HL-60 (cell line): ENCODE measurements around the gene NCMAP.

Experiments
- DNase-seq, 2 experiments: peaks; one replicate each; pipeline ENCODE4 v3.0.0-alpha.2; 2010 to 2020; ENCODE audit warnings: low read depth in 1 of 2, low spot score in 1 of 2
- H3K27ac ChIP-seq: fragments of 250-450 bp; sonication (Bioruptor Pico); replicated peaks from 2 replicates; pipeline ENCODE4 v1.5.1; 2020; ENCODE audit warnings: mild to moderate bottlenecking, moderate library complexity
- H3K27me3 ChIP-seq: fragments of 250-450 bp; sonication (Bioruptor Pico); 2 replicates; pipeline ENCODE4 v1.5.1; 2021; ENCODE audit warnings: mild to moderate bottlenecking, moderate library complexity; ENCODE audit not compliant: insufficient read depth, poor library complexity, severe bottlenecking
- H3K4me3 ChIP-seq: replicated peaks from 2 replicates; pipeline ENCODE4 v1.5.1; 2011; ENCODE audit warnings: mild to moderate bottlenecking, control low read depth, low read length; ENCODE audit not compliant: insufficient read depth
- GABPA ChIP-seq: IDR thresholded peaks from 2 replicates; pipeline ENCODE4 v1.6.1; 2012; ENCODE audit warnings: low read depth
- POLR2AphosphoS5 ChIP-seq: IDR thresholded peaks from 2 replicates; pipeline ENCODE4 v1.6.1; 2012; ENCODE audit warnings: low read depth
- SPI1 ChIP-seq: IDR thresholded peaks from 2 replicates; pipeline ENCODE4 v1.6.1; 2012; ENCODE audit warnings: low read depth, mild to moderate bottlenecking, borderline replicate concordance
- TF ChIP-seq, protein P1 (sequence below): IDR thresholded peaks from one replicate; pipeline ENCODE4 v1.5.1; 2011; ENCODE audit warnings: low read length, control low read depth, inconsistent platforms; ENCODE audit not compliant: insufficient read depth
- TF ChIP-seq, protein P2 (sequence below): IDR thresholded peaks from 2 replicates; pipeline ENCODE4 v1.6.1; 2012; ENCODE audit warnings: low read depth; ENCODE audit not compliant: insufficient replicate concordance

Gene NCMAP

DNA sequence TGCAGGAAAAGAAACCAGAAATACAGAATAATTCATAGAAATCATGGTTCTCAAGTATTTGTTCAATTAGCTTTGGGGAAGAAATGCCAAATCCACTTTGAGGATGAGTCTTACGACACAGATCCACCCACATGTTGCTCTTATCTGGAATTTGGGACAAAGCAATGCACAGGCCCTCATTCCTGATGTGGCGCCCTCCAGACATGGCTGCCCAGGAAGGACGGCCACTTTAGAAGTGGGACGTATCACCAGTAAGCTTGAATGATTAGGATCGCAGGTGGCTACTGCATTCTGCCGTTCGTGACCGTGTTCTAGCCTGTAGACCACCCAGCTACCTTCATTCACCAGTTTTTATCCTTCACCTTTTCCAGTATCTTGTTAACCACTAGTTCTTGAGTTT is 20.1 kb upstream of the NCMAP start:
- no peak for DNase-seq
- H3K27ac ChIP-seq = no peak overlapping the region
- H3K27me3 ChIP-seq = no peaks in the 10 kb centered on the region
- H3K4me3 ChIP-seq = no peak overlapping the region
- TF ChIP-seq, protein P1, sequence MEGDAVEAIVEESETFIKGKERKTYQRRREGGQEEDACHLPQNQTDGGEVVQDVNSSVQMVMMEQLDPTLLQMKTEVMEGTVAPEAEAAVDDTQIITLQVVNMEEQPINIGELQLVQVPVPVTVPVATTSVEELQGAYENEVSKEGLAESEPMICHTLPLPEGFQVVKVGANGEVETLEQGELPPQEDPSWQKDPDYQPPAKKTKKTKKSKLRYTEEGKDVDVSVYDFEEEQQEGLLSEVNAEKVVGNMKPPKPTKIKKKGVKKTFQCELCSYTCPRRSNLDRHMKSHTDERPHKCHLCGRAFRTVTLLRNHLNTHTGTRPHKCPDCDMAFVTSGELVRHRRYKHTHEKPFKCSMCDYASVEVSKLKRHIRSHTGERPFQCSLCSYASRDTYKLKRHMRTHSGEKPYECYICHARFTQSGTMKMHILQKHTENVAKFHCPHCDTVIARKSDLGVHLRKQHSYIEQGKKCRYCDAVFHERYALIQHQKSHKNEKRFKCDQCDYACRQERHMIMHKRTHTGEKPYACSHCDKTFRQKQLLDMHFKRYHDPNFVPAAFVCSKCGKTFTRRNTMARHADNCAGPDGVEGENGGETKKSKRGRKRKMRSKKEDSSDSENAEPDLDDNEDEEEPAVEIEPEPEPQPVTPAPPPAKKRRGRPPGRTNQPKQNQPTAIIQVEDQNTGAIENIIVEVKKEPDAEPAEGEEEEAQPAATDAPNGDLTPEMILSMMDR = no peak
- TF ChIP-seq, protein P2, sequence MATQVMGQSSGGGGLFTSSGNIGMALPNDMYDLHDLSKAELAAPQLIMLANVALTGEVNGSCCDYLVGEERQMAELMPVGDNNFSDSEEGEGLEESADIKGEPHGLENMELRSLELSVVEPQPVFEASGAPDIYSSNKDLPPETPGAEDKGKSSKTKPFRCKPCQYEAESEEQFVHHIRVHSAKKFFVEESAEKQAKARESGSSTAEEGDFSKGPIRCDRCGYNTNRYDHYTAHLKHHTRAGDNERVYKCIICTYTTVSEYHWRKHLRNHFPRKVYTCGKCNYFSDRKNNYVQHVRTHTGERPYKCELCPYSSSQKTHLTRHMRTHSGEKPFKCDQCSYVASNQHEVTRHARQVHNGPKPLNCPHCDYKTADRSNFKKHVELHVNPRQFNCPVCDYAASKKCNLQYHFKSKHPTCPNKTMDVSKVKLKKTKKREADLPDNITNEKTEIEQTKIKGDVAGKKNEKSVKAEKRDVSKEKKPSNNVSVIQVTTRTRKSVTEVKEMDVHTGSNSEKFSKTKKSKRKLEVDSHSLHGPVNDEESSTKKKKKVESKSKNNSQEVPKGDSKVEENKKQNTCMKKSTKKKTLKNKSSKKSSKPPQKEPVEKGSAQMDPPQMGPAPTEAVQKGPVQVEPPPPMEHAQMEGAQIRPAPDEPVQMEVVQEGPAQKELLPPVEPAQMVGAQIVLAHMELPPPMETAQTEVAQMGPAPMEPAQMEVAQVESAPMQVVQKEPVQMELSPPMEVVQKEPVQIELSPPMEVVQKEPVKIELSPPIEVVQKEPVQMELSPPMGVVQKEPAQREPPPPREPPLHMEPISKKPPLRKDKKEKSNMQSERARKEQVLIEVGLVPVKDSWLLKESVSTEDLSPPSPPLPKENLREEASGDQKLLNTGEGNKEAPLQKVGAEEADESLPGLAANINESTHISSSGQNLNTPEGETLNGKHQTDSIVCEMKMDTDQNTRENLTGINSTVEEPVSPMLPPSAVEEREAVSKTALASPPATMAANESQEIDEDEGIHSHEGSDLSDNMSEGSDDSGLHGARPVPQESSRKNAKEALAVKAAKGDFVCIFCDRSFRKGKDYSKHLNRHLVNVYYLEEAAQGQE = no peak
- no peak for TF ChIP-seq POLR2AphosphoS5
- no peak for TF ChIP-seq GABPA
- no peak for TF ChIP-seq SPI1

DNA sequence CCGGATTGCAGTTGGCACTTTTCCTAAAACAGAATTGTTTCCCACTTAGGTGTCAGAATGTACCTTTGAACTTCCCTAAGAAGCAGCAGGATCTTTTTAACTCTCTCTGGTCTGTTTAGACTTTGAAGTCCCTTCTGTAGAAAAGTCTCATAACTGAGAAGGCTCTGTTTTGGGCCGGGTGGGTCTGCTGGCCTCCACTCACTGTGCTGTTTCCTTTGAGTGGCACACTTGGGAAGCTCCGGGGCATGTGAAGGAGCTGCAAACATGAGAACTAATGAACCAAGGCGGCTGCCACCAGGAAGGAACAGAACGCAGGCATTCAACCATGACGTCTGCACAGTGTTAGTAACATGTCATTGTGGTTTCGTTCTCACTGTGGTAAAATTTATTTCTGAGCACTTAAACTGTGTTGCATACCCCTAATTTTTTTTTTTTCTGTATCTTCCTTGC is 19.5 kb upstream of the NCMAP start:
- Histone ChIP-seq H3K4me3 (no peak overlapping the region), H3K27me3 (no peaks in the 10 kb centered on the region), H3K27ac (no peak overlapping the region)
- DNase-seq = peak in 1 of 2 experiments; percentile 6
- no peak for TF ChIP-seq SPI1
- TF ChIP-seq, protein P1 = no peak
- no peak for TF ChIP-seq GABPA
- TF ChIP-seq, protein P2 = no peak
- TF ChIP-seq POLR2AphosphoS5 = no peak

DNA sequence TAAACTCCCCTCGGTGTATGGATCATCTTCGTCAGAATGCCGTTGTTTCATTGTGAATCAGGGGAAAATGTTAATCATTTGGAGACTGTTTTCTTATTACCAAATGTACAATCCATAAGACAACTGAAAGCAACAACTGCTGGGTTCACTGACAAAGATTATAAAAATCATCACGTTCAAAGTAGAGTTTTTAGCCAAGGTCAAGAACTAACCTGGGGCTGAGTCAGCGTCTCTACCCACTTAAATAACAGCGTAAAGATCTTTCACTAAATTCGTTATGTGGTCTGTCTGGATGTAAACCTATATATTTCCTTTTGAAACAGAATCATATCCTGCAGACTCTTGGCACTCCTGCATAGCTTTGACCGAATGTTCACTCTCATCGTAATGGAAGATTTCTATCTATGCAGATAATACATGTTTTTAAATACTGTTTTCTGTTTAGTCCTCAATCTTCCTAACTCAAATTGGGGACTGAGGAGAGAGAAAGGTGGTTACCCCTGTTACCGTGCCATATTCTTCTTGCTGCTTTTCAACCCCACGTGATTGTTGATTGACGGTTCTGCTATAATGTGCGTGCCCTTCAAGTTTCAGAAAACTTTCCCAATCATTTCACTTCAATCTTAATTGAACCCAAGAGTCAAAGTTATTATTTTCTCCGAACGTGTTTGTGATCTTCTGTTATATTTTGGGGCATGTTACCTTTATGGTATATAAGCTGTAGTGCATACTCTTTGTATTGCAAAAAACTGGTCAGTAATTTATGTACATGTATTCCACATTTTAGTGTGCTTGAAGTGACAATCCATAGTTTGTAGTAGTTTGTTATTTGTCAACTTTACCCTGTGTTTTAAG is 15.6 kb upstream of the NCMAP start:
- DNase-seq = no peak
- Histone ChIP-seq H3K27me3 (no peaks in the 10 kb centered on the region), H3K4me3 (no peak overlapping the region), H3K27ac (no peak overlapping the region)
- TF ChIP-seq POLR2AphosphoS5 = no peak
- TF ChIP-seq, protein P2 = no peak
